Retinal pigment epithelial cell (primary cell): Measurements from ENCODE around the gene PLD3.

Experiments used
- DNase-seq: peaks from one replicate; pipeline ENCODE4 v3.0.0-alpha.2; 2010; ENCODE audit warnings: low read depth
- H3K4me3 ChIP-seq: 2 replicates; pipeline ENCODE4 v1.5.1; 2011; ENCODE audit warnings: mild to moderate bottlenecking, low read length, control low read depth, moderate library complexity
- CTCF ChIP-seq: conservative IDR thresholded peaks from 2 replicates; pipeline ENCODE4 v1.5.1; 2011; ENCODE audit warnings: low read depth, low read length, control low read depth, inconsistent platforms

The PLD3 gene

GRCh38 chr19:40348125-40348913, at the start of gene PLD3, which contains the start of gene C19orf47:
Gene PLD3, plus strand, starts transcription at chr19:40348695. Its CDS starts 17,789 bp downstream, at chr19:40366484.
Gene C19orf47, minus strand, starts transcription at chr19:40348397. Its CDS starts 6,540 bp downstream, at chr19:40341857.
- TF ChIP-seq CTCF, result no peak
- DNase-seq, result peak; percentile 97
- H3K4me3 ChIP-seq, result peak within 1 kb of the TSS; percentile 69

GRCh38 chr19:40300668-40301067, 47.8 kb upstream of the PLD3 start:
- DNase-seq, result no peak
- no peak overlapping the region for H3K4me3 ChIP-seq
- TF ChIP-seq CTCF, result no peak

- TF ChIP-seq CTCF, result no peak
- no peak for DNase-seq
Measured at GRCh38 chr19:40302224-40303011, 46.1 kb upstream of the PLD3 start.

GRCh38 chr19:40303765-40304164, 44.7 kb upstream of the PLD3 start:
- no peak overlapping the region for H3K4me3 ChIP-seq
- DNase-seq, result no peak
- no peak for TF ChIP-seq CTCF

More at GRCh38 chr19:40302224-40303011, 46.1 kb upstream of the PLD3 start:
- no peak overlapping the region for H3K4me3 ChIP-seq

- DNase-seq, result no peak
- H3K4me3 ChIP-seq, result no peak overlapping the region
- TF ChIP-seq CTCF, result no peak
Measured at GRCh38 chr19:40304306-40304705, 44.2 kb upstream of the PLD3 start.

GRCh38 chr19:40305403-40305802, 43.1 kb upstream of the PLD3 start:
- no peak overlapping the region for H3K4me3 ChIP-seq
- DNase-seq, result no peak
- peak; percentile 77 for TF ChIP-seq CTCF

GRCh38 chr19:40309666-40310065, 38.8 kb upstream of the PLD3 start:
- DNase-seq, result no peak
- TF ChIP-seq CTCF, result no peak
- no peak overlapping the region for H3K4me3 ChIP-seq
